K562 (cell line): Measurements from ENCODE around the gene HSPB8.

Experiments
- ARHGAP35 ChIP-seq: fragments of 450-650 bp; IDR thresholded peaks from 2 replicates; pipeline ENCODE4 v1.6.1; 2018; ENCODE audit not compliant: partially characterized antibody
- FOXA3 ChIP-seq, 2 experiments: fragments of 450-650 bp in 1 of 2; sonication (generic) in 1 of 2; formaldehyde crosslinking; IDR thresholded peaks in 1 of 2; conservative IDR thresholded peaks in 1 of 2; 2 replicates each; pipeline versions ENCODE4 v1.4.0 to v1.8.0; 2020 to 2022; ENCODE audit warnings: mild to moderate bottlenecking in 2 of 2, missing genetic modification reagents in 1 of 2
- GABPA ChIP-seq: fragments of 200-800 bp; sonication (Bioruptor generic); conservative IDR thresholded peaks from 2 replicates; pipeline ENCODE4 v1.6.1; 2016; ENCODE audit warnings: low read depth, missing genetic modification characterization, missing compliant biosample characterization
- GTF2F1 ChIP-seq: IDR thresholded peaks from 2 replicates; pipeline ENCODE4 v1.6.1; 2011; ENCODE audit warnings: low read depth, low read length, improper control_type of control experiment
- HMGN3 ChIP-seq: IDR thresholded peaks from 2 replicates; pipeline ENCODE4 v1.6.1; 2011; ENCODE audit warnings: borderline replicate concordance, low read depth, mild to moderate bottlenecking, mixed read lengths, low read length; ENCODE audit not compliant: insufficient read length; ENCODE audit errors: extremely low read depth
- MIER1 ChIP-seq: fragments of 450-650 bp; IDR thresholded peaks from 2 replicates; pipeline ENCODE4 v1.6.1; 2016; ENCODE audit warnings: antibody characterized with exemption, mild to moderate bottlenecking, low read depth
- NFIX ChIP-seq: fragments of 250-450 bp; sonication (Bioruptor Pico); IDR thresholded peaks from 2 replicates; pipeline ENCODE4 v1.4.0; 2020; ENCODE audit warnings: low read depth, mild to moderate bottlenecking, moderate library complexity
- POLR2A ChIP-seq: fragments of 450-650 bp; conservative IDR thresholded peaks from 2 replicates; pipeline ENCODE4 v1.6.1; 2016
- PTRF ChIP-seq: fragments of 450-650 bp; IDR thresholded peaks from 2 replicates; pipeline ENCODE4 v1.6.1; 2016; ENCODE audit warnings: mild to moderate bottlenecking, missing genetic modification characterization, missing compliant biosample characterization
- RBM15 ChIP-seq: fragments of 200-400 bp; formaldehyde crosslinking; IDR thresholded peaks from 2 replicates; pipeline ENCODE4 v1.6.1; 2018; ENCODE audit warnings: mild to moderate bottlenecking, low read length, moderate library complexity; ENCODE audit not compliant: insufficient read depth
- SMARCE1 ChIP-seq: fragments of 450-650 bp; IDR thresholded peaks from 2 replicates; pipeline ENCODE4 v1.7.1; 2016; ENCODE audit warnings: mild to moderate bottlenecking
- ZNF274 ChIP-seq: IDR thresholded peaks from 2 replicates; pipeline ENCODE4 v1.6.1; 2011; ENCODE audit warnings: low read depth, mild to moderate bottlenecking, low read length, moderate library complexity, borderline replicate concordance
- TF ChIP-seq, protein P1 (sequence below), 3 experiments: IDR thresholded peaks in 2 of 3; conservative IDR thresholded peaks in 1 of 3; 2 replicates each; pipeline ENCODE4 v1.5.1; 2011 to 2012; ENCODE audit warnings: low read length in 3 of 3, mild to moderate bottlenecking in 3 of 3, control low read depth in 2 of 3, improper control_type of control experiment in 1 of 3, inconsistent platforms in 1 of 3, low read depth in 1 of 3, mixed read lengths in 1 of 3, moderate library complexity in 1 of 3; ENCODE audit not compliant: insufficient read depth in 2 of 3

DNA sequence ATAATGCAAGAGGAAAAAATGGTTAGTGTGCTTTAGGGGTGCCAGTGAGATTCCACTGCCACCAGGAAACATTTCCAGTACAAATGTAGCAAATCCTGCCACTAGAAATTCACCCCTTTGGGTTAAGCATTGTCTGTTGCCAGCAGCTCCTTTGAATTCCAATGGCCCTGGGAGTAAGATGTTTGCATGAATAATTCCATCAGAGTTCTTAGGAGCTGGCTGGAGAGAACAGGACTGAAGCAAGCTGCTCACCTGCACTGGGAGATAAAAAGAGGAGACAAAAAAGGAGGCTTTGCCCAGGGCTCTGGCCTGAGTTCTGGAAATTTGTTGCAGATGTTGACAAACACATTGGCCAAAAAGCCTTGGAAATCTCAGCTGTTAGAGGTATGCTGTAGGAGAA, 57.6 kb downstream of the HSPB8 start:
- no peak for TF ChIP-seq NFIX (CRISPR knock-in tag)
- TF ChIP-seq POLR2A: no peak
- no peak for TF ChIP-seq GTF2F1
- no peak for TF ChIP-seq FOXA3 (CRISPR knock-in tag; conservative IDR thresholded peaks at IDR 0.05 in 1 of 2, IDR thresholded peaks at IDR 0.05 in 1 of 2)
- no peak for TF ChIP-seq MIER1
- no peak for TF ChIP-seq SMARCE1
- no peak for TF ChIP-seq PTRF (tag)
- TF ChIP-seq, protein P1, sequence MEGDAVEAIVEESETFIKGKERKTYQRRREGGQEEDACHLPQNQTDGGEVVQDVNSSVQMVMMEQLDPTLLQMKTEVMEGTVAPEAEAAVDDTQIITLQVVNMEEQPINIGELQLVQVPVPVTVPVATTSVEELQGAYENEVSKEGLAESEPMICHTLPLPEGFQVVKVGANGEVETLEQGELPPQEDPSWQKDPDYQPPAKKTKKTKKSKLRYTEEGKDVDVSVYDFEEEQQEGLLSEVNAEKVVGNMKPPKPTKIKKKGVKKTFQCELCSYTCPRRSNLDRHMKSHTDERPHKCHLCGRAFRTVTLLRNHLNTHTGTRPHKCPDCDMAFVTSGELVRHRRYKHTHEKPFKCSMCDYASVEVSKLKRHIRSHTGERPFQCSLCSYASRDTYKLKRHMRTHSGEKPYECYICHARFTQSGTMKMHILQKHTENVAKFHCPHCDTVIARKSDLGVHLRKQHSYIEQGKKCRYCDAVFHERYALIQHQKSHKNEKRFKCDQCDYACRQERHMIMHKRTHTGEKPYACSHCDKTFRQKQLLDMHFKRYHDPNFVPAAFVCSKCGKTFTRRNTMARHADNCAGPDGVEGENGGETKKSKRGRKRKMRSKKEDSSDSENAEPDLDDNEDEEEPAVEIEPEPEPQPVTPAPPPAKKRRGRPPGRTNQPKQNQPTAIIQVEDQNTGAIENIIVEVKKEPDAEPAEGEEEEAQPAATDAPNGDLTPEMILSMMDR (IDR thresholded peaks at IDR 0.05 in 2 of 3, conservative IDR thresholded peaks at IDR 0.05 in 1 of 3; ENCODE audit: insufficient read depth in 2 of 3, low read depth in 1 of 3, low read length in 3 of 3): no peak
- TF ChIP-seq ARHGAP35: no peak
- no peak for TF ChIP-seq GABPA (tag)
- no peak for TF ChIP-seq HMGN3
- TF ChIP-seq ZNF274: no peak
- TF ChIP-seq RBM15: no peak
